Muscle of leg (tissue), 11 donors: ENCODE data around the gene CHGA. TPM values are rescaled to one million over a fixed set of nuclear protein-coding genes. Genes with fewer than 3 reads are reported as not detected.

Experiments used
- DNase-seq: peaks from one replicate; pipeline ENCODE4 v3.0.0; 2013
- H3K27ac ChIP-seq: one replicate; pipeline ENCODE4 v1.5.1; 2013; ENCODE audit warnings: mild to moderate bottlenecking, low read length, control low read depth
- H3K27me3 ChIP-seq: one replicate; pipeline ENCODE4 v1.6.1; 2013; ENCODE audit warnings: low read length; ENCODE audit not compliant: control insufficient read depth, insufficient read depth
- H3K36me3 ChIP-seq: one replicate; pipeline ENCODE4 v1.6.1; 2013; ENCODE audit warnings: low read length; ENCODE audit not compliant: control insufficient read depth, insufficient read depth
- H3K4me1 ChIP-seq: one replicate; pipeline ENCODE4 v1.6.1; 2013; ENCODE audit warnings: low read length; ENCODE audit not compliant: control insufficient read depth, insufficient read depth
- H3K4me3 ChIP-seq: one replicate; pipeline ENCODE4 v1.5.1; 2013; ENCODE audit warnings: low read length, control low read depth
- H3K9me3 ChIP-seq: replicated peaks from 2 replicates; pipeline ENCODE4 v1.6.1; 2013; ENCODE audit warnings: low read depth, low read length; ENCODE audit not compliant: control insufficient read depth
- WGBS: methylation state at CpG from one replicate; pipeline ENCODE4 v1.1.5; 2013; ENCODE audit warnings: missing lambda C conversion rate; ENCODE audit not compliant: insufficient coverage; 5-methylcytosine and 5-hydroxymethylcytosine counted together
- polyA plus RNA-seq, 8 donors: library from polyadenylated mRNA; unstranded; fragments of 120-200 nt; gene quantifications; one replicate each; pipeline versions ENCODE4 v1.2.1 to v1.2.3, GENCODE V29; 2013; ENCODE audit warnings: inconsistent platforms in 1 of 8, low replicate concordance in 1 of 8; ENCODE audit not compliant: insufficient read length in 8 of 8, insufficient read depth in 1 of 8
- total RNA-seq: library from RNA; stranded (reverse); fragments of 120-200 nt; gene quantifications from one replicate; pipeline ENCODE4 v1.2.4, GENCODE V29; 2013

CHGA gene
- total and polyA plus RNA-seq, 9 donors = 0.13 to 20.9 (median 0.50) TPM; not detected in 2

DNA sequence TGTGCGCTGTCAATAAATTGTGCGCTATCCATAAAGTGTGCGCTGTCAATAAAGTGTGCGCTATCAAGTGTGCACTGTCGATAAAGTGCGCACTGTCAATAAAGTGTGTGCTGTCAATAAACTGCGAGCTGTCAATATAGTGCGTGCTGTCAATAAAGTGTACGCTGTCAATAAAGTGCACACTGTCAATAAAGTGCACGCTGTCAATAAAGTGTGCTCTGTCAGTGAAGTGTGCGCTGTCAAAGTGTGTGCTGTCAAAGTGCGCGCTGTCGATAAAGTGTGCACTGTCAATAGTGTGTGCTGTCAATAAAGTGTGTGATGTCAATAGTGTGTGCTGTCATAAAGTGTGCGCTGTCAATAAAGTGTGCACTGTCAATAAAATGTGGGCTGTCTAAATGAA is 2.9 kb upstream of the CHGA start:
- Histone ChIP-seq H3K36me3 (no peaks in the 10 kb centered on the region), H3K4me3 (no peak overlapping the region), H3K27ac (no peak overlapping the region), H3K4me1 (peaks cover 2% of the 10 kb centered on the region), H3K9me3 (no peaks in the 10 kb centered on the region), H3K27me3 (peaks cover 31% of the 10 kb centered on the region)
- 94% methylated on average over 15 of the region's 15 CpGs for WGBS
- no peak for DNase-seq

- no peak for DNase-seq
- Histone ChIP-seq H3K9me3 (no peaks in the 10 kb centered on the region), H3K27me3 (peaks cover 31% of the 10 kb centered on the region), H3K4me3 (no peak overlapping the region), H3K27ac (no peak overlapping the region), H3K4me1 (peaks cover 2% of the 10 kb centered on the region), H3K36me3 (no peaks in the 10 kb centered on the region)
- WGBS = no CpG with 5 or more reads among the region's 4 CpGs
Observed at GRCh38 chr14:92922155-92922735, 705 bp upstream of the CHGA start.

DNA sequence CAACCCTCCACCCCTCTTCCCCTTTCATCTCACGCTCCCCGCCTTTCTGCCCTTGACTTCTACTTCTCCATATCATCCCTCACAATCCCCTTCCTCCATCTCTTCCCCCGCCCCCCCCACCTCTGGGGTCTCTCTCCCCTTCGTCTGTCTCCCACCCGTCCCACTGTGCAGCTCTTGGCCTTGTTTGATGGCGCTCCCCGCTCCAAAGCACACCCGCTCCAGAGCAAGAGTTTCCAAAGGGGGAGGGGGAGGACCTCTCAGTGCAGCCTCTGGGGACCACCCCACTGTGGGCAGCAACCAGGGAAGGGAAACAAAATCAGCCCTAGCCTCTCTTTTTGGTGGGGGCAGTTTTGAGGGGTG is 774 bp downstream of the CHGA start:
- Histone ChIP-seq H3K27ac (no peak overlapping the region), H3K4me1 (peaks cover 2% of the 10 kb centered on the region), H3K36me3 (no peaks in the 10 kb centered on the region), H3K27me3 (peaks cover 31% of the 10 kb centered on the region), H3K9me3 (no peaks in the 10 kb centered on the region), H3K4me3 (no peak overlapping the region)
- DNase-seq = no peak
- WGBS = 35% methylated on average over 5 of the region's 8 CpGs

DNA sequence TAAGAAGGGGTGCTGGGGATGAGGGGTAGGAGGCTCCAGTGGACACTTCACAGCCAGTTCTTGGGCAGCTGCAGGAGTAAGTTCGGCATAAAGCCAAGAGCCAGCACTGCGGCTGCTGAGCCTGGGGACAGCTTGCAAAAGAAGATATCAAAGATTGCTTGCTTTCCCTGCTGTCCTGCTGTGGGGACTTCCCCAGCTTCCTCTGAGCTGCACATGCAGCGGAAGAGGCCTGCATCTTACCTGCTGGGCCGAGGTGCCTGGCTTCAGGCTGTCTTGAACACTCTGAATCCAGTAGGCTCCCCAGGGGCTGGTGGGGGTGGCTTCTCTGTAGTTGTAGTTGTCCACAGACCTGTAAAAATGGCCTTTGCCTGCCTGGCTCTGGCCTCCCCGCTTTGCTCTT is 1.3 kb downstream of the CHGA start:
- 38% methylated on average over 4 of the region's 5 CpGs for WGBS
- H3K9me3 ChIP-seq = no peaks in the 10 kb centered on the region
- peaks cover 2% of the 10 kb centered on the region for H3K4me1 ChIP-seq
- no peak for DNase-seq
- H3K27me3 ChIP-seq = peaks cover 29% of the 10 kb centered on the region
- H3K36me3 ChIP-seq = no peaks in the 10 kb centered on the region
- H3K4me3 ChIP-seq = no peak overlapping the region
- H3K27ac ChIP-seq = no peak overlapping the region

GRCh38 chr14:92925446-92925845 is 2.5 kb downstream of the CHGA start:
- H3K4me3 ChIP-seq = no peak overlapping the region
- DNase-seq = no peak
- H3K27me3 ChIP-seq = peaks cover 28% of the 10 kb centered on the region
- H3K4me1 ChIP-seq = peaks cover 2% of the 10 kb centered on the region
- WGBS = 76% methylated on average over 5 of the region's 6 CpGs
- H3K9me3 ChIP-seq = no peaks in the 10 kb centered on the region
- H3K36me3 ChIP-seq = no peaks in the 10 kb centered on the region
- no peak overlapping the region for H3K27ac ChIP-seq

DNA sequence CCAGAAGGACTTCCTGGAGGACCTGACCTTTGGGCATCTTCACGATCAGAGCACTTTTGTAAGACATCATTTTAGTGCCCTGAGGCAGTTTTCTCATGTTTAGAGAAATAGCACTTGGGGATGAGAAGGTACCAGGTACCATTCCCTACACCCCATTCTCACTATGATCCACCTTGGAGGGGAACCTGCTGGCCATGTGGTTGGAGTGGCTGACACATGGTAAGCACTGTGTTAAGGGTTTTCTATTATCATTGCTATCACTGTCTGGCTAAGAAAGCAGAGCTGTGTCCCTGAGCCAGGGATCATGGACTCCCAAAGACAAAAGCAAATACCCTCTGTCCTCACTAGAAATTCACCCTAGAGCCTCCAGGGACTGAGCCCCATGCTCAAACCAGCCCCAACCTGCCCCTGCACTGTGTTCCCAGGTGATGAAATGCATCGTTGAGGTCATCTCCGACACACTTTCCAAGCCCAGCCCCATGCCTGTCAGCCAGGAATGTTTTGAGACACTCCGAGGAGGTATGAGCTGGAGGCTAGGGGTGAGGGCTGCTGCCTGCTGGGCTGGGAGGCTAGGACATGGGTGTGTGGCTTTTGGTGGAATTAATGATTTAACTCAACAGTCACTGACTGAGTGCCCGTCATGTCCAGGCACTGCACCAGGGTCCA is 3.4 kb downstream of the CHGA start:
- DNase-seq = no peak
- Histone ChIP-seq H3K9me3 (no peaks in the 10 kb centered on the region), H3K4me1 (peaks cover 6% of the 10 kb centered on the region), H3K27me3 (peaks cover 25% of the 10 kb centered on the region), H3K4me3 (no peak overlapping the region), H3K36me3 (no peaks in the 10 kb centered on the region), H3K27ac (no peak overlapping the region)
- 63% methylated on average over 2 of the region's 5 CpGs for WGBS

DNA sequence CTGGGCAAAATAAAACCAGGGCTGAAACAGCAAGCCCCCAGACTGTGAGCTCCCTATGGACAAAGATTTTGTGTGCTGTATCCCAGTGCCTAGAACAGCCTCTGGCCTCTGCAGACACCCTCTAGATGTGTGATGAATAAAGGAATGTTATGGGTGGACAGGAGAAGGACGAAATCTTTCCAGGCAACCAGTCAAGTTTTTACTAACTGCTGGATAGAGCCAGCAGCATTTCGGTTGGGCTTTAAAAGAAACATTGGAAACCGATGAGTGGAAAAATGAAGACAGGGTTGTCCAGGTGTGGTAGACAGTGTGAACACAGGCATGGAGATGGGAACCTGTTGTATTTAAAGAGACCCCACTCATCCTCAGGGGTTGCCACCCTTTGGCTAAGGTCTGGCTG is 4.0 kb downstream of the CHGA start:
- DNase-seq = peak; percentile 45
- H3K4me3 ChIP-seq = no peak overlapping the region
- peaks cover 23% of the 10 kb centered on the region for H3K27me3 ChIP-seq
- peaks cover 8% of the 10 kb centered on the region for H3K4me1 ChIP-seq
- H3K36me3 ChIP-seq = no peaks in the 10 kb centered on the region
- H3K27ac ChIP-seq = no peak overlapping the region
- H3K9me3 ChIP-seq = no peaks in the 10 kb centered on the region
- 15% methylated on average over 3 of the region's 3 CpGs for WGBS

- no peak overlapping the region for H3K27ac ChIP-seq
- H3K4me3 ChIP-seq = no peak overlapping the region
- no peak for DNase-seq
- WGBS = 66% methylated on average over 11 of the region's 14 CpGs
- peaks cover 8% of the 10 kb centered on the region for H3K4me1 ChIP-seq
- no peaks in the 10 kb centered on the region for H3K36me3 ChIP-seq
- no peaks in the 10 kb centered on the region for H3K9me3 ChIP-seq
- H3K27me3 ChIP-seq = peaks cover 16% of the 10 kb centered on the region
Observed at GRCh38 chr14:92927349-92928257, 4.7 kb downstream of the CHGA start.

- Histone ChIP-seq H3K9me3 (no peaks in the 10 kb centered on the region), H3K4me3 (no peak overlapping the region), H3K4me1 (peaks cover 5% of the 10 kb centered on the region), H3K27ac (no peak overlapping the region), H3K27me3 (peaks cover 13% of the 10 kb centered on the region), H3K36me3 (no peaks in the 10 kb centered on the region)
- 60% methylated on average over 1 of the region's 3 CpGs for WGBS
- no peak for DNase-seq
Observed at GRCh38 chr14:92928258-92928629, 5.3 kb downstream of the CHGA start.

DNA sequence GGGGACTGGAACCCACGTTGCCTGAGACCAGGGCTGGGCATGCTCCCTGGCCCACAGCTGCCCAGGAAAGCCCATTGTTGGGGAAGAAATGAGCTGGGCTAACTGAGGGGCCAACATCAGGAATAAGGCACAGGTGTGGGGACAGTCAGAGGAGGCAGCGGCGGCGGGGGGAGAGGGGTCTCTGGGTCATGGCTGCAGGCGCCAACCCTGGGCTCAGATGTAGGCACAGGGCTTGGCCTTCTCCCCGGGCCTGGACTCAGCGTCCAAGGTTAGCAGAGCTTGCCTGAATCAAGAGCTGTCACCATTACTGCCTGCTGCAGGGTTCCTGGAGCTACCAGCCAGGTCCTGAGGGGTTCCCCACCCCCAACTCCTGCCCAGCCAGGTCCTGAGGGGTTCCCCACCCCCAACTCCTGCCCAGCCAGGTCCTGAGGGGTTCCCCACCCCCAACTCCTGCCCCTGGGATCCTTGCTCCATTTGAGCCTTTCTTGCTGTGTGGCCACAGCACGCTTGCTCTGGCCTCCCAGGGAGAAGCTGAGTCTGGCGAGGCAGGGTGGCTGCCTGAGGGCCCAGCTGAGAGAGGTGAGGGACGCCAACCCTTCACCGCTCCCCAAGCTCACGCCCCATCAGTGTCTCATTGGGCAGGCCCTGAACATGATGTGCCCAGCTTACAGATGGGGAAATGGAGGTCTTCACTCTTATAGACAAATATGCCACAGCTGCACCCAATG is 6.2 kb downstream of the CHGA start:
- 71% methylated on average over 9 of the region's 12 CpGs for WGBS
- H3K9me3 ChIP-seq = no peaks in the 10 kb centered on the region

More for the DNA sequence above, 6.2 kb downstream of the CHGA start:
- no peak for DNase-seq
- Histone ChIP-seq H3K36me3 (no peaks in the 10 kb centered on the region), H3K4me1 (peaks cover 5% of the 10 kb centered on the region), H3K27me3 (peaks cover 5% of the 10 kb centered on the region), H3K27ac (no peak overlapping the region), H3K4me3 (no peak overlapping the region)
